Liver (tissue), 9 donors: Measurements from ENCODE around the gene FGF12. TPM values are rescaled to one million over a fixed set of nuclear protein-coding genes. Genes with fewer than 3 reads are reported as not detected.

Experiments
- DNase-seq: peaks from one replicate; pipeline ENCODE4 v3.0.0-alpha.2; 2017; ENCODE audit warnings: low spot score
- H3K27ac ChIP-seq, 2 donors: one replicate each; pipeline ENCODE4 v1.7.0; 2013; ENCODE audit warnings: inconsistent platforms in 2 of 2, low read length in 2 of 2, control low read depth in 1 of 2, low read depth in 1 of 2, mild to moderate bottlenecking in 1 of 2
- H3K27me3 ChIP-seq, 4 donors: one replicate each; pipeline versions ENCODE4 v1.6.1 to v1.7.0; 2013; ENCODE audit warnings: low read length in 3 of 4, inconsistent platforms in 1 of 4, mild to moderate bottlenecking in 1 of 4, moderate library complexity in 1 of 4; ENCODE audit not compliant: control insufficient read depth in 4 of 4, insufficient read depth in 4 of 4
- H3K36me3 ChIP-seq, 4 donors: one replicate each; pipeline versions ENCODE4 v1.6.1 to v1.7.0; 2013; ENCODE audit warnings: low read length in 3 of 4, mild to moderate bottlenecking in 3 of 4, low read depth in 1 of 4, moderate library complexity in 1 of 4; ENCODE audit not compliant: control insufficient read depth in 4 of 4, insufficient read depth in 3 of 4
- H3K4me1 ChIP-seq, 4 donors: one replicate each; pipeline versions ENCODE4 v1.6.1 to v1.7.0; 2013; ENCODE audit warnings: low read length in 3 of 4, mild to moderate bottlenecking in 3 of 4, moderate library complexity in 1 of 4; ENCODE audit not compliant: control insufficient read depth in 4 of 4, insufficient read depth in 4 of 4
- H3K4me3 ChIP-seq, 3 donors: one replicate each; pipeline versions ENCODE4 v1.6.1 to v1.7.0; 2013; ENCODE audit warnings: low read length in 3 of 3, control low read depth in 1 of 3, low read depth in 1 of 3, mild to moderate bottlenecking in 1 of 3
- H3K9ac ChIP-seq, 2 donors: one replicate each; pipeline ENCODE4 v1.7.0; 2013; ENCODE audit warnings: low read length in 2 of 2, mild to moderate bottlenecking in 2 of 2, moderate library complexity in 2 of 2, control low read depth in 1 of 2, low read depth in 1 of 2
- H3K9me3 ChIP-seq, 4 donors: one replicate each; pipeline versions ENCODE4 v1.6.1 to v1.7.0; 2013; ENCODE audit warnings: low read length in 3 of 4; ENCODE audit not compliant: control insufficient read depth in 4 of 4
- CTCF ChIP-seq: fragments of 150-350 bp; IDR thresholded peaks from 2 replicates; pipeline ENCODE4 v1.5.1; 2017; ENCODE audit warnings: improper control_type of control experiment, low read depth, low read length; ENCODE audit not compliant: missing input control
- FOXA2 ChIP-seq: IDR thresholded peaks from 2 replicates; pipeline ENCODE4 v1.6.1; 2016; ENCODE audit warnings: antibody characterized with exemption
- JUND ChIP-seq, 2 donors: IDR thresholded peaks; 2 replicates each; pipeline ENCODE4 v1.6.1; 2016; ENCODE audit warnings: antibody characterized with exemption in 2 of 2
- MAX ChIP-seq: IDR thresholded peaks from 2 replicates; pipeline ENCODE4 v1.6.1; 2016; ENCODE audit warnings: antibody characterized with exemption
- REST ChIP-seq: IDR thresholded peaks from 2 replicates; pipeline ENCODE4 v1.6.1; 2016; ENCODE audit warnings: antibody characterized with exemption, mild to moderate bottlenecking
- RXRA ChIP-seq, 2 donors: IDR thresholded peaks; 2 replicates each; pipeline ENCODE4 v1.6.1; 2017 to 2018; ENCODE audit warnings: antibody characterized with exemption in 2 of 2, mild to moderate bottlenecking in 1 of 2
- YY1 ChIP-seq: IDR thresholded peaks from 2 replicates; pipeline ENCODE4 v1.6.1; 2016; ENCODE audit warnings: antibody characterized with exemption, mild to moderate bottlenecking
- whole genome bisulfite sequencing: extraction: QIAGEN DNeasy Blood & Tissue Kit; methylation state at CpG from one replicate; pipeline ENCODE4 v1.1.7; 2013; 5-methylcytosine and 5-hydroxymethylcytosine counted together
- polyA plus RNA-seq, 2 donors: library from polyadenylated mRNA; stranded (reverse) in 1 of 2; unstranded in 1 of 2; fragments of 200-250 nt in 1 of 2; fragments of >200 nt in 1 of 2; fragmentation: Nextera tagmentation in 1 of 2; extraction: Ambion mirVana in 1 of 2; gene quantifications; one replicate each; pipeline versions ENCODE4 v1.2.1 to v1.2.3, GENCODE V29; 2013 to 2015
- total RNA-seq, 2 donors: library from RNA; depleted of rRNA; stranded (reverse); fragments of >200 nt; gene quantifications; one replicate each; pipeline ENCODE4 v1.2.3, GENCODE V29; 2014
- donor health status: healthy.
- donor health status: healthy.
- donor health status: healthy.
- donor health status: healthy.
- donor health status: healthy.

The FGF12 gene
- total and polyA plus RNA-seq, 4 donors, result 0.11 to 0.59 (median 0.19) TPM

- H3K9ac ChIP-seq, result no peak overlapping the region
- no peaks in the 10 kb centered on the region for H3K4me1 ChIP-seq
- 61% methylated on average over 7 of the region's 7 CpGs for WGBS
- H3K36me3 ChIP-seq, result no peaks in the 10 kb centered on the region
- TF ChIP-seq YY1, result no peak
- TF ChIP-seq RXRA (IDR thresholded peaks at IDR 0.05), result no peak
- TF ChIP-seq FOXA2, result no peak
- TF ChIP-seq JUND (IDR thresholded peaks at IDR 0.05), result no peak
- no peak for TF ChIP-seq CTCF
- DNase-seq, result no peak
- no peaks in the 10 kb centered on the region for H3K9me3 ChIP-seq
- peaks cover 0 to 6% (median 2%) of the 10 kb centered on the region in 4 donors for H3K27me3 ChIP-seq
- H3K27ac ChIP-seq, result no peak overlapping the region
- H3K4me3 ChIP-seq, result no peak overlapping the region
Observed at GRCh38 chr3:192365571-192365970, 361.8 kb downstream of the FGF12 start.

- H3K36me3 ChIP-seq, result no peaks in the 10 kb centered on the region
- no peak for TF ChIP-seq REST
- no peak for TF ChIP-seq MAX
- 52% methylated on average over 1 of the region's 1 CpG for WGBS
- no peaks in the 10 kb centered on the region for H3K4me1 ChIP-seq
- H3K9ac ChIP-seq, result no peak overlapping the region
- H3K27ac ChIP-seq, result no peak overlapping the region
- no peak for DNase-seq
- peaks cover 0 to 4% (median 1%) of the 10 kb centered on the region in 4 donors for H3K27me3 ChIP-seq
- H3K9me3 ChIP-seq, result no peaks in the 10 kb centered on the region
- no peak overlapping the region for H3K4me3 ChIP-seq
Observed at GRCh38 chr3:192364316-192364715, 363.0 kb downstream of the FGF12 start.

- WGBS, result 64% methylated on average over 7 of the region's 7 CpGs
- Histone ChIP-seq H3K27ac (no peak overlapping the region), H3K27me3 (peaks cover 0 to 7% (median 0%) of the 10 kb centered on the region in 4 donors), H3K36me3 (no peaks in the 10 kb centered on the region), H3K4me1 (no peaks in the 10 kb centered on the region), H3K9me3 (no peaks in the 10 kb centered on the region), H3K9ac (no peak overlapping the region), H3K4me3 (no peak overlapping the region)
- no peak for DNase-seq
- no peak for TF ChIP-seq REST
- TF ChIP-seq FOXA2, result no peak
Observed at GRCh38 chr3:192354687-192355086, 372.7 kb downstream of the FGF12 start.
